HG02973 (cell line): ENCODE results near the gene PPDPF.

Source experiments
- ATAC-seq: cut with Tn5 transposase; IDR thresholded peaks from one replicate; pipeline ENCODE4 v1.9.1; 2021; ENCODE audit warnings: moderate library complexity; ENCODE audit not compliant: unreplicated experiment

The PPDPF gene

GRCh38 chr20:63487116-63487764 is 33.3 kb upstream of the PPDPF start:
- ATAC-seq: no peak

DNA sequence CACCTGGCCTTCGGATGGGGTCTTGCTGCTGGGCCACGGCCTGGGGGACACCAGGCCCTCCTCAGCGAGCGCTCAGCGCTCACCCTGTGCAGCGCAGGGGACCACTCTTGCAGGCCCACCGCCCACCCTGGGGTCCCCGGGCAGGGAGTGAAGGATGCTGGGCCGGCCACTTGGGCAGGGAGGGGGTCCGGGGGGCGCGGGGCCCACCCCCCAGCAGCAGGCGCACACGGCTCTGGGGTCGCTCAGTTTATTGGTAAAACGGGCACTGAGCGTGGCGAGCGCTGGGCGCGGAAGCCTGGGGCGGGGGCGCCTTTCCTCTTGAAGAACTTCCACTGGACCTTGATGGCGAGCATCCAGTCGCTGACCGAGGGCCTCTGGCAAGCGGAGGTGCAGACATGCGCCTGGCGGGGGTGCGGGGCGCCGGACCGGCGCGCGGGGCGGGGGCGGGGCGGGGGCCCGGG is 32.8 kb upstream of the PPDPF start:
- ATAC-seq: no peak

- ATAC-seq: no peak
These were observed 32.0 kb upstream of the PPDPF start for GRCh38 chr20:63488315-63489251.

DNA sequence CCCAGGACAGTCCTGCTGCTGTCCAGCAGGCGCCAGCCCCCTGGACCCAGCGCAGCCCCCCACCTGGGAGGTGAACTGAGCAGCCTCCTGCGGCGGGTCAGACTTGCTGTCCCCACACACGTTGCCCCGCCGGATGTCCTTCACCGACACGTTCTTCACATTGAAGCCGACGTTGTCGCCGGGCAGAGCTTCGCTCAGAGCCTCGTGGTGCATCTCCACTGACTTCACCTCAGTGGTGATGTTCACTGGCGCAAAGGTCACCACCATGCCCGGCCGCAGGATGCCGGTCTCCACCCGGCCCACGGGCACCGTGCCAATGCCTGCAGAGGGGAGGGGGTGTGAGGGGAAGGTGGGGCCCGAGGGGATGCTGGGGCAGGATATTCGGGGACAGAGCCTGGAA is 30.1 kb upstream of the PPDPF start:
- no peak for ATAC-seq

- no peak for ATAC-seq
These were observed 29.5 kb upstream of the PPDPF start for GRCh38 chr20:63491078-63491477.

DNA sequence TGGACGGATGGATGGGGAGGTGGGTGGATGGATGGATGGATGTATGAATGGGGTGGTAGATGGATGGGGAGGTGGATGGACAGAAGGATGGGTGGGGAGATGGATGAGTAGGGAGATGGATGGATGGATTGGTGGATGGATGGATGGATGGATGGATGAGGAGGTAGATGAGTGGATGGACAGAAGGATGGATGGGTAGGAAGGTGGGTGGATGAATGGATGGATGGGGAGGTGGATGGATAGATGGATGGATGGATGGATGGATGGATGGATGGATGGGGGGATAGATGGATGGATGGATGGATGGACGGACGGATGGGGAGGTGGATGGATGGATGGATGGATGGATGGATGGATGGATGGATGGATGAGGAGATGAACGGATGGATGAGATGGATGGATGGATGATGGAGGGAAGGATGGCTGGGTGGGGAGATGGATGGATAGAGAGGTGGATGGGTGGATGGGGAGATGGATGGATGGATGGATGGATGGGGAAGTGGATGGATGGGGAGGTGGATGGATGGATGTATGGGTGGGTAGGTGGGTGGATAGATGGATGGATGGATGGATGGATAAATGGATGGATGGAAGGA is 28.8 kb upstream of the PPDPF start:
- ATAC-seq: no peak

DNA sequence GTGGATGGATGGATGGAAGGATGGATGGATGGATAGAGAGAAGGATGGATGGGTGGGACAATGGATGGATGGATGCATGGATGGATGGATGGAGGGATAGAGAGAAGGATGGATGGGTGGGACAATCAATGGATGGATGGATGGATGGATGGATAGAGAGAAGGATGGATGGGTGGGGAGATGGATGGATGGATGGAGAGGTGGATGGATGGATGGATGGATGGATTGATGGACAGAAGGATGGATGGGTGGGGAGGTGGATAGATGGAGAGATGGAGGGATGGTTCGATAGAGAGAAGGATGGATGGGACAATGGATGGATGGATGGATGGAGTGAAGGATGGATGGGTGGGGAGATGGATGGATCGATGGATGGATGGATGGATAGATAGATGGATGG is 28.0 kb upstream of the PPDPF start:
- no peak for ATAC-seq

DNA sequence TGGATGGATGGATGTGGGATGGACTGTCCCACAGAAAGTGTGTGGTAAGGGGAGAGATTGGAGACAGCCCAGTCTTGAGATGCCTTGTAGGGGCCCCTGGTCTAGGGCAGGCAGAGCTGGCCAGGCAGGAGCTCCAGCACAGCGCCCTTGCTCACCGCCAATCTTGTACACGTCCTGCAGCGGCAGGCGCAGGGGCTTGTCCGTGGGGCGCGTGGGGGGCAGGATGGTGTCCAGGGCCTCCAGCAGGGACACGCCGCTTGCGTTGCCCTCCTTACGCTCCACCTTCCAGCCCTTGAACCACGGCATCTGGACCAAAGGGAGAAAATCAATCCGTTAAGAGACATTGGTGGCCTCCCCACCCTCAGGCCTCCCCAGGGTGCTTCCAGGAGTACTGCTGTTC is 27.6 kb upstream of the PPDPF start:
- no peak for ATAC-seq

GRCh38 chr20:63493563-63494020 is 27.0 kb upstream of the PPDPF start:
- ATAC-seq: no peak

DNA sequence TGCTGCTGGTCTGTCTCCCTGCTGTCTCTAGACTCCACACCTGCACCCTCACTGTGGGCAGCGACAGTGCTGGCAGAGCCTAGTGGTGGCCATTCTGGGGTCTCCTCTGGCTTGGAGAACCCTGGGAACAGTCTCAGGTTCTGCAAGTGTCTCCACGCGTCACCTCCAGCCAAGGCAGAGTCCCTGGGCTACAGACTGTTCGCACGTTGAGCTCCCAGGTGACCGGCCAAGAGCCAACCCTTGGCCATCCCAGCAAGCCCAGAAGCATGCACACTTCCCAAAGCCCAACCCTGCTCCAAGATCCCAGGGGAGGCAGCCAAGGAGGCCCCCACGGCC is 26.5 kb upstream of the PPDPF start:
- ATAC-seq: no peak

- ATAC-seq: no peak
These were observed 26.0 kb upstream of the PPDPF start for GRCh38 chr20:63494420-63495166.

DNA sequence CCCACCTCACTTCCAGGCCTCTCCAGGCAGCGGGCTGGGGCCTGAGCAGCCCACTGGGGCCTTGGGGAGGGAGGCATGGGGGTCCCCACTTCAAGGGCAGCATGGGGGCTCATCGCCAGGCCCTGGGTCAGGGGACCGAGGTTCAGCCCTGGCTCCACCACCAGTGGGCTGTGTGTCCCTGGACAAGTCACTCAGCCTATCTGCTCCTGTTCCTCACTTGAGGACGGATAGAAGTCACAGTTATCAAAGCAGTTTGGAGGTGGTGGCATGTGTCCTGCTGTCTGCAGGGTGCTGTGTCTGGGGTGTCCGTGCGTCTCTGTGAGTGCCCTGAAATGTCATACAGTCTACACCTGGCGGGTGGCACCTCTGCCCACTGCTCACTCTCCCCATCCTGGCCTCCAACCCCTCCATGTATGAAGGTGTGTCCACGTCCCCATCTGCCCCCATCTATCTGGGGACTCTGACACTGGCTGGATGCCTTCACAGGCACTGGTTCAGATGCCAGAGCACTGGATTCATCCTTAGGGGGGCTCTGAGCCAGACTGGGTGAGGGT is 25.3 kb upstream of the PPDPF start:
- ATAC-seq: no peak

GRCh38 chr20:63495741-63496595 is 24.6 kb upstream of the PPDPF start:
- ATAC-seq: no peak

GRCh38 chr20:63496596-63497120 is 23.9 kb upstream of the PPDPF start:
- no peak for ATAC-seq

GRCh38 chr20:63497138-63497945 is 23.2 kb upstream of the PPDPF start:
- no peak for ATAC-seq

GRCh38 chr20:63497946-63498935 is 22.3 kb upstream of the PPDPF start:
- no peak for ATAC-seq

DNA sequence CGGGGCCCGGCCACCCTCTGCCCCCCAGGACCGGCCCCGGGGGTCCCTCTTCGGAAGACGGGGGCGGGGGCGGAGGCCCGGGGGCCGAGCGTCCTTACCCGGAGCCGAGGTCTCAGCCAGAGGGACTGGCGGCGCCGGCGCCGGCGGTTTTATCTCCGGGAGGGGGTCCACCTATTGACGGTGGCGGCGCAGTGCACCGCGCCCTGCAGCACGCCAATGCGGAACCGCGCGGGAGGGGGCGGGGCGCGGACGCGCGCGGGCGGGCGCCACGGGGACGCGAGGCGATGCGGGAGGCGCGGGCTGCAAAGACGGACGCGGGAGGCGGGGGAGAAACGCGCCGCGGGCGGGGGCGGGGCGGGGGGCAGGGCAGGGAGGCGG is 21.6 kb upstream of the PPDPF start, which contains the start of gene EEF1A2:
Gene EEF1A2 (minus strand): TSS at position 124 of the 378 bp plus-strand sequence. CDS start 1,320 bp downstream, outside the sequence.
- no peak for ATAC-seq
